Glomerular visceral epithelial cell (primary cell): ENCODE data around the gene NR3C2.
"Not testable (repeated sequence)": the region's sequence is repeated elsewhere in the genome, so short reads cannot be mapped to it uniquely, and the experiment has no call there.

ENCODE experiments used
- DNase-seq: peaks from one replicate; pipeline ENCODE4 v3.0.0-alpha.2; 2016; ENCODE audit errors: extremely low spot score

The NR3C2 gene

DNA sequence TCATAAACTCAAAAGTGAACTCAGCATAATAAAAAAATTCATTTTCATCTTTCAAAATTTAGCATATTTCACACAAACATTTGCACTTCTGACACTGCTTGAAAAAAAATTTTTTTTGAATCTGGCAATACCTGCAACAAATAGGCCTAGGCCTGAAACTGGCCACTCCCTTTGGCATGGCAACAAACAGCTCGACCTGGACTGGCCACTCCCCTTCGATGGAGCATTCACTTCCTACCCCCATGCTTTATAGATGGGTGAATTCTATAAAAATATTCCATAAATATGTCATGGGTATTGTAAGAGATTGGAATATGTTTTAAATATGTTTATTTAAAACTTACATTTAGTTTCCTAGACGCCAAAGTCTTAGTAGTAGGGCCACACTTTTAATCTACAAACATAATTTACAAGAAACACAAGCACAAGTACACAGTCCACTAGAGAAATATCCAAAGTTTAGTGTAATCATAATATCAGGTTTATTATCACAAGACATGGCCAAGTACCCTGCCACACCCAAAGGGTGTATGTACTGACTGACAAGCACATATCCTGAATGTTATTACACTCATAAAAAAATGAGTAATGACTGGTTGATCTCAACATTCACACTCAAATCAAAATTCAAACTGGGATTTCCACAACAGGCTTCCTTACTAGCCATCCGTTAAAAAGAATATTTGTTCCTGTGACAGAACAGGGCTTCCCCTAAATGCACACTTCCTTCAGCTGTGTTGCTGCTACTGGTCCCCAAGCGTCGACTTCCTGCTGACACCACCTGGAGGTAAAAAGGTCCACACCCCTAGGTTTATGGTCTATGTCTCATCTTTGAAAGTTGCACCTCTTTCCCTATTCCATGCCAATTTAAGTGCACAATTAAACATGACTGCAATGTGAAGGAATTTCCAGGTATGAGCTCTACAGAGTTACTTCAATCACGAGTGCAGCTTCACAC lies 271.5 kb downstream of the NR3C2 start:
- DNase-seq, result no peak

DNA sequence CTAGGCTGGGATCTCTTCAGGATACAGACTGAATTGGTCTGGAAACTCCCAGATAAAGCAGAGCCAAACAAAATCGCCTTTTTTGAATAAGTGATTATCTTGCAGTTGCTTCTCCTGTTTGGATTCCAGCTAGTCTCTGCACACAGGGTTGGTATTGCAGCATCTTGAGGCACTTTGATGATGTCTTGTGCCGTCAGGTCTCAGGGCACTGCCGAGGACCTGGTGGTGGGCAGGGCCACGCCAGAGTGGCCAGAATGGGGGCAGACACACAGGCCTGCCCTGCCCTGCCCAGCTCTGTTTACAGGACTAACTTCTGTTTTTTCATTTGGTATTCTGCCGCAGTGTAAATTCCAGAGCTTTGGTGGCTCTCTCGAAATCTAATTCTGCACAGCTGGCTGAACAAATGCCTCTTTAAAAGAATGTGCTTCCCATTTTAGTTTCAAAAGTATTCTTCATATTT lies 276.1 kb downstream of the NR3C2 start:
- DNase-seq, result no peak

DNA sequence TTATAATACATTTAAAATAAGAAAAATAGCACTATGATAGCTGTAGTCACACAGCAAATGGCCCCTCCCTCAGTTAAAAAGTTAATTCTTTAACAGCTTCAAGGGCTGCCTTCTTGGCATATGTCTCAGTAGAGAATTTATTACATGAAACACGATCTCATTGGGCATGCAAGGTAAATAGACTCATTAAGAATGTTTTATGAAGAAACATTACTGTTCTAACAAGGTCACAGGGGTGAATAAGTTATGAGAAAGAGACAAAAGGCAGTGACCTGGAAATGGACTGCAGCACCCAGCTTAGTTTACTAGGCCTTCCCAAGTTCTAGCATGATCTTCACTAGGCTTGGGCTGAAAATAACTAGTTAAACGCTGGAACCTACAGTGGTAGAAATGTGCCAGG lies 277.7 kb downstream of the NR3C2 start:
- DNase-seq, result no peak

DNA sequence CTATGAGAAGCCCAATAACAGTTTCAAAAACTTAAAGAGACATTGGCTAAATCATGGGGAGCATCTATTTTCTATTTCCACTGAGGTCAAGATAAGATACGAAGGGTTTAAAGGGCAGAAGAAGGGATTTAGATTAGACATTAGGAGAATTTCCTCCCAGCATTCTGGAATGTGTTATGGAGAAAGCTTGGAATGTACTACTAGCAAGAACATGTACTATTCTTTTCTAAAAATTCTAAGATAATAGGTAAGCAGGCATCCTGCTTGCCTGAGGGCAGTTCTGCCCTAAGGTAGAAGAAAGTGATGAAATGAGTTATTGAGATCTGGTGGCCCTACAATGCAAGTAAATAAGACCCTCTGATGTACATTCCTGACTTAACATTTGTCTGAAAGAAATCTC lies 279.2 kb downstream of the NR3C2 start:
- DNase-seq, result no peak

DNA sequence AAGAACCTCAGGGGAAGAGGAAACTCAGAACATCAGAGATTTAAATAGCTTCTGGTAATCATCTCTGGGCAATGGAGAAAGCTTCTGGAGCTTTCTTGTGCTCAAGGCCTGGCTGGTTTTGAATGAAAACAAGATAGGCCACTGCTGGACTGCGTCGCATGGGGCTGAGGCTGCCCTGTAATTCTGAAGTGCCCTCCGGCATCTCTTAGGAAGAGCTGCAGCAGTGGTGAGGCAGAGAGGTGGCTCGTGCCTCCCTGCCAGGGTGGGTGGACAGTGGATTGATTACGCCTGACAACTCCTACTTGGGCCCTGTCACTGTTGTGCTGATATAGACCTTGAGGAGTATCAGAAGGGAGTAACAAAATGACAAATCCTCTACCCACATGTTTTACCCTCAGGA lies 279.7 kb downstream of the NR3C2 start:
- no peak for DNase-seq

DNA sequence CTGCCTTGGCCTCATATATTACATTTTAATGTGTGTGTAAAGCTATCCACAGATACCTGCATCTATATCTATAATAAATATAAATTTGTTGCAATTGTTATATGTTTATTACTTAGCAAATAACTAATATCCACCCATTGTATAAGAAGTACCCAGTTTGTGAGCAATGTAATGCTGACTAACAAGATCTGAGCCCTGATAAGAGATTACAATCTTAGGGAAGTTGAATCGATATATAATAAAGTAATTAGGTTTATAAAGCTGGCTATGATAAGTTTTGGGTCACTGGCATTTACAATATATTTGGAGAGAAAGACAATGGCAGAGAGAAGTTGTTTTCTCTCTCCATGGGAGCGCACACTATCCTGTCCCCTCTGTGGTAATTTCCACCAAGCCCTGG lies 280.6 kb downstream of the NR3C2 start:
- no peak for DNase-seq

DNA sequence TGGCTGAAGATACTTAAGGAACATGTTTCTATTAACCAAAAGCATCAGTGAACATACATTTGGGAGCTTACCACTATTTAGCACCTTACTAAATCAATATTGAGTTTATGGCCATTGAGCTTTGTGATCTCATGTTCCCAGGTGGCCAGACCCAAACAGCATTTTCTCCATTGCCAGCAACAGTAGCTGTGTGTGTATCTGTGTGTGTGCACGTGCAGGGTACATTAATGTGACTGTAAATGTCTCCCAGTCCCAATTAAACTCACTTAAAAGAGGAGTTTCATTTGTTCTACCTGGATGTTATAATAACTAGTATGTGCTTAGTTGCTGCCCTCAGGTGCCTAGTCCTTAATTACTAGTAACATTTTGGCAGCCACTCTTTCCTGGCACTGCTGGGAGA lies 282.4 kb downstream of the NR3C2 start:
- DNase-seq, result no peak

DNA sequence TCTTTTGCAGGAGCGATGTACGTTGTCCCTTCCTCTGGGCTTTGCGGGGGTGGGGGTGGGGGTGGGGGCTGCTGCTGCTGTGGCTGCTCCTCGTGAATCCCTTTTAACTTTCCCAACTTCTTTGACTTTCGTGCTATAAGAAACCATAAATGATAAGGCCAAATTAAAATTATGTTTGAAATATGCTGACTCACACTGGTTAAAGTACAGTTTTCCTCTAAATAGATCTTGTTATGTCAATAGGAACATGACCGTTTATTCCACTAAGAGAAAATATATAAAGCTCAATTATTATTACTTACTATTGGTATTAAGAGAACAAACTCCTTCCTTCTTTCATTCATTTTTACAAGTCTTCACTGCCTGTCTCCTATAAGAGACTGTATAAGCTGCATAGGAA lies 287.4 kb downstream of the NR3C2 start:
- no peak for DNase-seq

DNA sequence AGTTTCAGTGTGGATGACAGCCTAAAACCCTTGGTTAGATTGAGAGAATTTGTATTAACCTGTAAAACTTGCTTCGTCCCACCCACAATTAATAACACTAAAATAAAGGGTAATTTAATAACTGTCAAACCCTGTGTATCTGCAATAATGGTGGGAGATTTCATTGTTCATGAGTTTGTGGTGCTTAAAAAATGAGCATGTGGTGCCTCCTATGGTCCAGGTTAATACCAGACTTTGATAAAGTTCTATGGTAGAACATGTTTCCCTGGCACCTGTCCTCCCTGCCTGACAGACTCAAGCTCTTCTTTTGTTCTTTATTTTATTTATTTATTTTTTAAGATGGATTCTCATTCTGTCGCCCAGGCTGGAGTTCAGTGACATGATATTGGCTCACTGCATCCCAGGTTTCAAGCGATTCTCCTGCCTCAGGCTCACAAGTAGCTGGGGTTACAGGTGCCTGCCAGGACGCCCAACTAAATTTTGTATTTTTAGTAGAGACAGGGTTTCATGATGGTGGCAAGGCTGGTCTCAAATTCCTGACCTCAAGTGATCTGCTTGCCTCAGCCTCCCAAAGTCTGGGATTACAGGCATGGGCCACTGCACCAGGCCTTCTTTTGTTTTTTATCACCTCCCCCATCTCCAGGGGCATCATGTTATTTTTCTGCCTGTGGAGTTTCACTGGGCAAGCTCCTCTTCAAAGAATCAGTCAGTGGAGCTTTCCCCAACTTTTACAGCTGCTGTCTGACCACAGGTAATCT lies 289.2 kb downstream of the NR3C2 start:
- no peak for DNase-seq

DNA sequence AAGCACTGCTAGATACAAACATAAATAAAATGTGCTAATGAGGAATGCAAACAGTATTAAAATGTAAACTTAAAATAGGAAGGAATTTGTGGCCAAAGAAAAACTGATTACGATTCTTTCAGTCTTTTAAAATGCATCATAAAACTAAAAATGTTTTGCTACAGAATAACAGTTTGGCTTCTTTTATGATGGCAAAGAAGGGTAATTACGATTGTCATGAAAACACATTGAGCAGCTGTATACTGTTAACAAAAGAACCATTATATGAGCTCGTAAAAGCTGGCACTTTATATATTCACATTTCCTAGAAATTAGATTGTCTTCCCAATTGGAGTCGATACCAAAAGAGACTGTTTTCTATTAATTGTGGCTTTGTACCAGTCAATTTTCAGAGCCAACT lies 290.4 kb downstream of the NR3C2 start:
- DNase-seq, result no peak

DNA sequence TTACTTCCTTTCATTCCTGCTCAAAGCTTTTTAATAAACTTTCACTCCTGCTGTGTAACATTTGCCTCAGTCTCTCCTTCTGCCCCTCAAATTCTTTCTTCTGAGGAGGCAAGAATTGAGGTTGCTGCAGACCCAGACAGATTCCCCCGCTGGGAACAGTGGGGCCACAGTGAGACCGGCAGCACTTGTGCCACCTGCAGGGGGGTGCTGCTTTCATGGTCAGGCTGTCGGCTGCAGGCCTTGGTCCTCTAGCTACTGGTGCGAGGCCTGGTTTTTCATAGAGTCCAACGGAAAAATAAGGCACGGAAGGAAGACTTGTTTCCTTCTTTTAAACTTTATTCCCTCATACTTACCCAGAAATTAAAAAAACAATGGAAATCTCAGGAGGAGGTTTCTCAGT lies 296.7 kb downstream of the NR3C2 start:
- DNase-seq, result no peak

DNA sequence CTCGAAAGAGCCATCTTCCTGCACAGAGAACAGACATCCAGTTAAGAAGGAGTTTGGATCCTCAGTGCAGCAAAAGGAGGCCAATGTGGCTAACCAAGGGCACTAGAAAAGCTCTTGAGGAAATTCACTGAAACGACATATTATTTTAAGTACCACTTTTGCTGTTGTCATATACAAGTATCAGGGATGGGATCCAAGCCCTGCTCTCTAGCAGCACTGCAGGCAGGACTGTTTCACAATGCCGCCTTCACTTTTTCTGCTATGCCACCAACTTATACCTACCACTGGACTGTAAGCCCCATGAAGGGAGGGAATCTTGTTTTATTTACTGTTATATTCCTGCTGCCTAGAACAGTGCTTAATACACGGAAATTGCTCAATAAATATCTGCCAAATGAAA lies 299.0 kb downstream of the NR3C2 start:
- DNase-seq, result no peak

DNA sequence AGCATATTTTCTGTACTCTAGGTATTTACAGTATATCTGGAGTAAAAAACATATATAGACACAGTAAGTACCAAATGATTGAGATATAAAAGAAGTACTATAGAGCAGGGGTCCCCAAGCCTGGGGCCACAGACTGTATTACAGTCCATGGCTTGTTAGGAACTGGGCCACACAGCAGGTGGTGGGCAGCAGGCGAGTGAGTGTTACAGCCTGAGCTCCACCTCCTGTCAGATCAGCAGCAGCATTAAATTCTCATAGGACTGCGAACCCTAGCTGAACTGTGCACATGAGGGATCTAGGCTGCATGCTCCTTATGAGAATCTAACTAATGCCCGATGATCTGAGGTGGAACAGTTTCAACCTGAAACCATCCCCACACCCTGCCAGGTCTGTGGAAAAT lies 300.7 kb downstream of the NR3C2 start:
- no peak for DNase-seq

DNA sequence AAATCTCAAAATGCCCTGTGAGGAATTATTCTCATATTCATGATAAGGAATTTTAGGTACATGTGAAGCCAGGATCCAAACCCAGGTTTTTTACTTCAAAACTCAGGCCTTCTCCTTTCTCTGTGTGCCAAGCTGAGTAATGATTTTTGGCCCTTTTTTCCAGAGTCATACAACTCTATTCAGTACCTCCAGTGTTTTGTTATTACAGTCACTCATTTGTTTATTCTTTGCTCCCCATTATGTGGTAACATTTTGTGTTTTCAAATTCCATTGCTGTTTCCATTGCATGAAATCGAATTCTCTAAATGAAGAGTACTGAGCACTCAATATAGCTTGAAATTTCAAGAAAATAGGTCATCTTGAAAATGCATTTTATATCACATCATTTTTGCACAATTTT lies 315.4 kb downstream of the NR3C2 start:
- DNase-seq, result no peak

DNA sequence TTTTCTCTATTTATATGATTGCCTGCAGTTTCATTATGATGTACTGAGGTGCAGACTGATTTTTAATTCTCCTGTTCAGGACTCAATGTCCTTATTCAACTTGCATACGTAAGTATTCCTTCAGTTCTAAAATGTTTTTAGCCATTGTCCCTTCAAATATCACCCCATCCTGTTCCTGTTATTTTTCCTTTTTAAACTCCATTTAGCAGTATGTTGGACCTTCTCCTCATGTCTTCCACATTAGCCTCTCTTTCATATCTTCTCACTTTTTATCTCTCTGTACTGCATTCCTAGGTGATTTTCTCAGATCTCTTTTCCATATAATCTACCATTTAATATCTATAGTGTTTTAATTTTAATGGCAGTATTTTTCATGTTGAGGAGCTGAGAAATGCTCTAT lies 317.7 kb downstream of the NR3C2 start:
- DNase-seq, result no peak

DNA sequence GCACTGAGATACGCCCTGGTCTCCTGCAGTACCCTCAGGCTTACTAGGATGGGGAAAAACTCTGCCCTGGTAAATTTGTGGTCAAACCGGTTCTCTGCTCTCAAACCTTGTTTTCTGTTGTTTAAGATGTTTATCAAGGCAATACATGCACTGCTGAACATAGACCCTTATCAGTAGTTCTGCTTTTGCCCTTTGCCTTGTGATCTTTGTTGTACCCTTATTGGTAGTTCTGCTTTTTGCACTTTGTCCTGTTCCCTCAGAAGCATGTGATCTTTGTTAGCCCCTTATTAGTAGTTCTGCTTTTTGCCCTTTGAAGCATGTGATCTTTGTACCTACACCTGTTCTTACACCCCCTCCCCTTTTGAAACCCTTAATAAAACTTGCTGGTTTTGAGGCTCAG lies 319.1 kb downstream of the NR3C2 start:
- DNase-seq, result not testable (repeated sequence)

DNA sequence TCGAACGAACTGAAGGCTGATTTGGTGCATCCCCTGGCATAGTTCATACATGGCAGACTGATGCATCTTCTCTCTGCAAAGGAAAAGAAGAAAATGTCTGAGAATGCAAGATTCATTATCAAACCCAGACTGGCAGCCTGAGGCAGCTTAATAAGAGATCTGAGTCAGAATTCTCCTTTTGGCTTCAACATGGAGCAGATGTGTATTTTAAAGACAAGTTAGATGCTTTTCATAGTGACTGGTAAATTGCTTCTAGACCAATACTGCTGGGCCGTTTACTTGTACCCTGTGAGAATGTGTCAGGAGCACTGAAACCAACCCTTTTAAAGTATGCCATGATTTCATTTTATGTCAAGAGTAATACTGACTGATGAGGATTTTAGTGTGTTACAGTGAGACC lies 322.0 kb downstream of the NR3C2 start:
- no peak for DNase-seq

DNA sequence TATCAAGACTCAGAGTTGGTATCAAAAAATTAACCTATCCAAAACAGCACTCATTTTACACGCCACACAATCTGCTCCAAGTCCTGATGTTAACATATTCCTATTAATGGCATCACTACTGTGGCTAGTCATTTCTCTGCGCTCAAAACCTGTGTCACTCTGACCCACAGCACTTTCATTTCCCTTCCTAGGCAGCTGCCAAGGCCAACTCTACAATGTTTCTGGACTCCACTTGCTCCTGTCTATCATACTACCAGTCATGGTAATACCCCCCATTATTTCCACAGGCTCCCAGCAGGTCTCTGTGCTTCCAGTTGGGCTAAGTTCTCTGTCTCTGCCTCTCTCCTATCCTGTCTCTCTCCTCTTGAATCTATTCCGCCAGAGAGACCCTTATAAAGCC lies 323.6 kb downstream of the NR3C2 start:
- DNase-seq, result no peak

DNA sequence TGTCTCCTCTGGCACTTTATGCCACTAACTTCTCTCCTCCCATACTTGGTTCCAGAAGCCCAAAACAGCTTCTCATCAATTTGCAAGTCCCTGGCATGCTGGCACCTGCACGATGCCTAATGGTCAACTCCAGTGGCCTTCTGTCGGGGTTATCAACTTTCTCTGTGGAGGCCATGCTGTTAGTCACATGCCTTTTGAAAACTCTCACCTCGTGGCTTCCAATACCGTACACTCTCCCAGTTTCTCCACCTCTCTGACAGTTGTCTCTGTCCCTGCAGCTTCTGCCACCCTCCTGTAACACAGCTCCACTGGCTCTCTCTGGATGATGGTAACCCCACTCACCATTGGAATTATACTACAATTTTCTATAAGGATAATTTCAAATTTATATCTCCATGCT lies 324.0 kb downstream of the NR3C2 start:
- no peak for DNase-seq

DNA sequence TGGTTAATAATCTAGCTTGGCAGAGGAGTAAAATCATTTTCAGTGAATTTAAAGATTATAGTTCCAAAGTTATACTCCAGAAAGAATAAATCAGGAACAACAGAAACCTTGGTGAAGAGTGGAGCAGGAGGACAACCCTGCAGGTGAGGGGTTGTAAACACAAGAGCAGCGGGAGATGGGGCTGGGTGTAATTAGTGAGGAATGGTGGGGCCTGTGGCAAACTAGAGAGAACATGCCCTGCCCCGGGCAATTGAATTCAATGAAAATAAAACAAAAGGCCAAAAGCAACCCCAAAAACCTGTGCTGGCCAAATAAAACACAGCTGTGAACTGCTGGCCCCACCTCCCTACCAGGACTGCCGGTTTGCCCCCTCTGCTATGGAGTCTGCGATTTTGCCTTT lies 325.2 kb downstream of the NR3C2 start:
- DNase-seq, result no peak

DNA sequence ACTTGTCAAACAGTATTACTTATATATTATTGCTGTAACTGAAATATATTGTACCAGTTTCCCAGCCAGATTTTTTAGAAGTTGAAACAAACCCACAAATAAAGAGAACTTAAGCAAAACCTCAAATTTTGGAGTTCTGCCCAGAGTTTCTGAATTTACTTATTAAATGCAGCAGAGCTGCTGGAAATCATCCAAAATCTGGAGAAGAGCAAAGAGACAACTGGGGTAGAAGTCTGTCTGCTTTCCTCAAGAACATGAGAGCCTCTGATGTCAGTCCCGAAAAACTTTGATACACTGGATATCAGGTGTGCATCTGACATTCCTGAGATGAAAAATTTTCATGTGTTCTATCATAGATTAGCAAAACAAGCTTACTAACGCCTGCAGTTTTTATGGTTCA lies 325.9 kb downstream of the NR3C2 start:
- DNase-seq, result peak; percentile 42

DNA sequence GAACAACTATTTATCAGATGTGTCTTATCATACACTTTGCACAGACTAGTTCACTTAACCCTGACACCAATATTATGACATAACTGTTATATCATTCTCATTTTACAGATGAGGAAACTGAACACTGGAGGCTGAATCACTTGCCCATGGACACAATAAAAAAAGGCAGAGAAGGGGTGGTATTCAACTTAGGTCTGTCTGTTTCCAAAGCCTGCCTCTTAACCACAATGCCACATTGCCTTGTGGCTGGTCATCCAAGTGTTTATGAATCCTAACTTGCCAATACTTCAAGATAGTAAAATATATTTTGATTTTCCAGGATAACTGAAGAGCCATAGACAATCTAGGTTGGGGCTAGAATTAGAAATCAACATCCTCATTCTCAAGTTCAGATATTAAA lies 327.8 kb downstream of the NR3C2 start:
- peak; percentile 7 for DNase-seq
